ENCODE measurements around the gene MTTP.

MTTP gene

GRCh38 chr4:99578714-99579113, 4.1 kb downstream of the MTTP start:
- H3K4me1 Mint-ChIP-seq, result no peaks in the 10 kb centered on the region
- H3K27me3 Mint-ChIP-seq, result peaks cover 37% of the 10 kb centered on the region
- DNase-seq, result no peak
- H3K36me3 Mint-ChIP-seq (ENCODE audit: low read depth), result no peaks in the 10 kb centered on the region
- H3K27ac Mint-ChIP-seq, result no peak overlapping the region
- no peak overlapping the region for H3K4me3 Mint-ChIP-seq
- no peaks in the 10 kb centered on the region for H3K9me3 Mint-ChIP-seq
- no peak for ATAC-seq

GRCh38 chr4:99585516-99585915, 10.9 kb downstream of the MTTP start:
- no peak for DNase-seq
- no peaks in the 10 kb centered on the region for H3K4me1 Mint-ChIP-seq
- H3K27ac Mint-ChIP-seq, result no peak overlapping the region
- H3K36me3 Mint-ChIP-seq (ENCODE audit: low read depth), result no peaks in the 10 kb centered on the region
- peaks cover 24% of the 10 kb centered on the region for H3K27me3 Mint-ChIP-seq
- no peak overlapping the region for H3K4me3 Mint-ChIP-seq
- no peaks in the 10 kb centered on the region for H3K9me3 Mint-ChIP-seq
- ATAC-seq, result no peak

DNA sequence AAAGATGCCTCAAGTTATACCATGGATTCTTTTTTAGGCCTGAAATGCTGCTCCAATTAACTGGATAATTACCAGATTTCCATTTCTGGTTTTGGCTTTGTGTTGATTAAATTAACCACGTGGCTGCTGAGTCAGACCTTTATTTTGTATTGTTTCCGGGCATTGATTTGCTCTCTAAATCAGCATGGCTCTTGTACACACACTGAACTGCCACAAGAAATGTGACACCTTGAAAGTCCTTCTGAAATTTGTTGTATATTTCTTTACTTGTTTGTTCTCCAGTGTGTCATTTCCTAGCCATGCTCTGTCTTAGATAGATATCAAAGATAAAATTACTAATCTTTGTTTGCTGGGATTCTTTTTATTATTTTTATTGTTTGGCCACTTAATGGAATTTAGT, 11.7 kb downstream of the MTTP start:
- H3K36me3 Mint-ChIP-seq (ENCODE audit: low read depth), result no peaks in the 10 kb centered on the region
- H3K27me3 Mint-ChIP-seq, result peaks cover 17% of the 10 kb centered on the region
- DNase-seq, result no peak
- H3K4me1 Mint-ChIP-seq, result no peaks in the 10 kb centered on the region
- ATAC-seq, result no peak
- no peaks in the 10 kb centered on the region for H3K9me3 Mint-ChIP-seq
- no peak overlapping the region for H3K4me3 Mint-ChIP-seq
- no peak overlapping the region for H3K27ac Mint-ChIP-seq

DNA sequence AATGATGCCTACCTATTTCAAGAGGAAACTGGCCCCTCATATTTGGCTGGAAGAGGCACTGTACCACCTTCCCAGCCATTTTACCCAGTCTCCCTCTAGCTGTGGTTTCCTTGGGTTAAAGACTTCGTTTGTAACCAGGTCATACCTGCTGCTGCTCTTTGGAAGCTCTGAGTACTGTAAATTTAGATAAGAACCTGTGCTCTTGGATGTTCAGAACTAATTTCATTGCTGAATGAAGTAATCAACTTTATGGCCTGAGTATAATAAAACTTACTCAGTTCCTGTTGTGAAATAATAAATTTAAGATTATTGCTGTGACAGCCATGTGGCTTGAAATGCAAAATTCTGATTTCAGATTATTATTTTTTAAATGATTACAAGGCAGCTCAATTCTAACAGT, 12.2 kb downstream of the MTTP start:
- ATAC-seq (no peak), DNase-seq (no peak)
- H3K27me3 Mint-ChIP-seq, result peaks cover 12% of the 10 kb centered on the region
- H3K9me3 Mint-ChIP-seq, result no peaks in the 10 kb centered on the region
- H3K4me3 Mint-ChIP-seq, result no peak overlapping the region
- no peak overlapping the region for H3K27ac Mint-ChIP-seq
- no peaks in the 10 kb centered on the region for H3K36me3 Mint-ChIP-seq (ENCODE audit: low read depth)
- no peaks in the 10 kb centered on the region for H3K4me1 Mint-ChIP-seq

GRCh38 chr4:99587309-99587708, 12.7 kb downstream of the MTTP start:
- no peaks in the 10 kb centered on the region for H3K9me3 Mint-ChIP-seq
- H3K36me3 Mint-ChIP-seq (ENCODE audit: low read depth), result no peaks in the 10 kb centered on the region
- no peak overlapping the region for H3K27ac Mint-ChIP-seq
- H3K4me1 Mint-ChIP-seq, result no peaks in the 10 kb centered on the region
- ATAC-seq (no peak), DNase-seq (no peak)
- H3K4me3 Mint-ChIP-seq, result no peak overlapping the region
- H3K27me3 Mint-ChIP-seq, result peaks cover 9% of the 10 kb centered on the region

- Mint-ChIP-seq H3K36me3 (ENCODE audit: low read depth) (no peaks in the 10 kb centered on the region), H3K27me3 (peaks cover 6% of the 10 kb centered on the region), H3K9me3 (no peaks in the 10 kb centered on the region), H3K4me3 (no peak overlapping the region), H3K4me1 (no peaks in the 10 kb centered on the region), H3K27ac (no peak overlapping the region)
- no peak for DNase-seq
- no peak for ATAC-seq
These were observed 13.2 kb downstream of the MTTP start for GRCh38 chr4:99587803-99588202.

- Mint-ChIP-seq H3K27ac (no peak overlapping the region), H3K4me1 (no peaks in the 10 kb centered on the region), H3K9me3 (no peaks in the 10 kb centered on the region)
These were observed 17.1 kb downstream of the MTTP start for GRCh38 chr4:99591757-99592156.

GRCh38 chr4:99593781-99594641, 19.4 kb downstream of the MTTP start:
- Mint-ChIP-seq H3K4me3 (no peak overlapping the region), H3K36me3 (ENCODE audit: low read depth) (no peaks in the 10 kb centered on the region), H3K27ac (no peak overlapping the region), H3K9me3 (no peaks in the 10 kb centered on the region), H3K4me1 (no peaks in the 10 kb centered on the region), H3K27me3 (no peaks in the 10 kb centered on the region)
- ATAC-seq, result no peak
- no peak for DNase-seq

More at GRCh38 chr4:99591757-99592156, 17.1 kb downstream of the MTTP start:
- H3K27me3 Mint-ChIP-seq, result no peaks in the 10 kb centered on the region
- DNase-seq (no peak), ATAC-seq (no peak)
- no peak overlapping the region for H3K4me3 Mint-ChIP-seq
- H3K36me3 Mint-ChIP-seq (ENCODE audit: low read depth), result no peaks in the 10 kb centered on the region

GRCh38 chr4:99594818-99595217, 20.2 kb downstream of the MTTP start:
- DNase-seq (no peak), ATAC-seq (no peak)
- H3K4me1 Mint-ChIP-seq, result no peaks in the 10 kb centered on the region
- no peak overlapping the region for H3K27ac Mint-ChIP-seq
- no peaks in the 10 kb centered on the region for H3K36me3 Mint-ChIP-seq (ENCODE audit: low read depth)
- H3K27me3 Mint-ChIP-seq, result no peaks in the 10 kb centered on the region
- H3K4me3 Mint-ChIP-seq, result no peak overlapping the region
- no peaks in the 10 kb centered on the region for H3K9me3 Mint-ChIP-seq

DNA sequence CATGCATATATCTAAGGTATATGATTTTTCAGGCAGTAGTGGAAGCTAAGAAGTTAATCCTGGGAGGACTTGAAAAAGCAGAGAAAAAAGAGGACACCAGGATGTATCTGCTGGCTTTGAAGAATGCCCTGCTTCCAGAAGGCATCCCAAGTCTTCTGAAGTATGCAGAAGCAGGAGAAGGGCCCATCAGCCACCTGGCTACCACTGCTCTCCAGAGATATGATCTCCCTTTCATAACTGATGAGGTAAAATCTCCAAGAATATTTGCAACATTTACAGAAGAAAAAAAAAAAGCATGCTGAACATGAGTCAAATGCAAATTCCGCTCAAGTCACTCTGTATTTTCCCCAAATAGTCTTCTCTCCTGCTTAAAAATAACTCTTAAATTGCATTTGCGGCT, 32.1 kb downstream of the MTTP start:
- peaks cover 13% of the 10 kb centered on the region for H3K27me3 Mint-ChIP-seq

DNA sequence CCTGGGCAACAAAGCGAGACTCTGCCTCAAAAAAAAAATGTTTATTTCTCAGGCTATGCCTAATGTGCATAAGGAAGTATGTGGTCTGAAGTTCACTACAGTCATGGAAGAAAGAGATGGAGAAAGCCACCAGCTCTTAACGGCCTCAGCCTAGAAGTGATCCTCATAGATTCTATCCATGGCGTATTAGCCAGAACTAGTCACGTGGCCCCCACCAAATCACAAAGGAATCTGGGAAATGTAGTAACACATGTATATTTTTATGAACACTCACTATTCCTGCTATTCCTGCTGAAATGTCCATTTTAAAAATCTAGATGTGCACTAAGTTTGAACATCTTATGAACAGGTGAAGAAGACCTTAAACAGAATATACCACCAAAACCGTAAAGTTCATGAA, 33.8 kb downstream of the MTTP start:
- Mint-ChIP-seq H3K27me3 (peaks cover 18% of the 10 kb centered on the region), H3K4me1 (no peaks in the 10 kb centered on the region), H3K4me3 (no peak overlapping the region), H3K27ac (no peak overlapping the region), H3K9me3 (no peaks in the 10 kb centered on the region), H3K36me3 (ENCODE audit: low read depth) (no peaks in the 10 kb centered on the region)
- DNase-seq (no peak), ATAC-seq (no peak)

More for the DNA sequence above, 32.1 kb downstream of the MTTP start:
- ATAC-seq, result no peak
- Mint-ChIP-seq H3K36me3 (ENCODE audit: low read depth) (no peaks in the 10 kb centered on the region), H3K9me3 (no peaks in the 10 kb centered on the region), H3K4me1 (no peaks in the 10 kb centered on the region), H3K4me3 (no peak overlapping the region), H3K27ac (no peak overlapping the region)
- no peak for DNase-seq

- no peak for ATAC-seq
- H3K36me3 Mint-ChIP-seq (ENCODE audit: low read depth), result no peaks in the 10 kb centered on the region
- no peaks in the 10 kb centered on the region for H3K9me3 Mint-ChIP-seq
- no peaks in the 10 kb centered on the region for H3K4me1 Mint-ChIP-seq
- no peak overlapping the region for H3K4me3 Mint-ChIP-seq
- no peak overlapping the region for H3K27ac Mint-ChIP-seq
- DNase-seq, result no peak
- peaks cover 7% of the 10 kb centered on the region for H3K27me3 Mint-ChIP-seq
These were observed 36.1 kb downstream of the MTTP start for GRCh38 chr4:99610605-99611175.

- Mint-ChIP-seq H3K36me3 (ENCODE audit: low read depth) (no peaks in the 10 kb centered on the region), H3K27me3 (peaks cover 7% of the 10 kb centered on the region), H3K27ac (no peak overlapping the region), H3K9me3 (no peaks in the 10 kb centered on the region), H3K4me3 (no peak overlapping the region), H3K4me1 (no peaks in the 10 kb centered on the region)
- ATAC-seq, result no peak
- no peak for DNase-seq
These were observed 37.7 kb downstream of the MTTP start for GRCh38 chr4:99612281-99612680.

- Mint-ChIP-seq H3K4me3 (no peak overlapping the region), H3K27ac (no peak overlapping the region), H3K27me3 (peaks cover 7% of the 10 kb centered on the region), H3K4me1 (no peaks in the 10 kb centered on the region), H3K9me3 (no peaks in the 10 kb centered on the region), H3K36me3 (ENCODE audit: low read depth) (no peaks in the 10 kb centered on the region)
- DNase-seq, result no peak
- no peak for ATAC-seq
These were observed 38.1 kb downstream of the MTTP start for GRCh38 chr4:99612704-99613103.

- Mint-ChIP-seq H3K36me3 (ENCODE audit: low read depth) (no peaks in the 10 kb centered on the region), H3K4me1 (no peaks in the 10 kb centered on the region), H3K27ac (no peak overlapping the region), H3K4me3 (no peak overlapping the region), H3K27me3 (peaks cover 6% of the 10 kb centered on the region), H3K9me3 (no peaks in the 10 kb centered on the region)
- DNase-seq, result no peak
- no peak for ATAC-seq
These were observed 39.9 kb downstream of the MTTP start for GRCh38 chr4:99614491-99614890.
